Embryonic facial prominence (tissue), 1 donor: ENCODE data around the gene NUCKS1.

Experiments used
- DNase-seq: peaks from one replicate; pipeline ENCODE4 v3.0.0-alpha.2; 2016; ENCODE audit errors: extremely low spot score

The NUCKS1 gene, protein sequence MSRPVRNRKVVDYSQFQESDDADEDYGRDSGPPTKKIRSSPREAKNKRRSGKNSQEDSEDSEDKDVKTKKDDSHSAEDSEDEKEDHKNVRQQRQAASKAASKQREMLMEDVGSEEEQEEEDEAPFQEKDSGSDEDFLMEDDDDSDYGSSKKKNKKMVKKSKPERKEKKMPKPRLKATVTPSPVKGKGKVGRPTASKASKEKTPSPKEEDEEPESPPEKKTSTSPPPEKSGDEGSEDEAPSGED

DNA sequence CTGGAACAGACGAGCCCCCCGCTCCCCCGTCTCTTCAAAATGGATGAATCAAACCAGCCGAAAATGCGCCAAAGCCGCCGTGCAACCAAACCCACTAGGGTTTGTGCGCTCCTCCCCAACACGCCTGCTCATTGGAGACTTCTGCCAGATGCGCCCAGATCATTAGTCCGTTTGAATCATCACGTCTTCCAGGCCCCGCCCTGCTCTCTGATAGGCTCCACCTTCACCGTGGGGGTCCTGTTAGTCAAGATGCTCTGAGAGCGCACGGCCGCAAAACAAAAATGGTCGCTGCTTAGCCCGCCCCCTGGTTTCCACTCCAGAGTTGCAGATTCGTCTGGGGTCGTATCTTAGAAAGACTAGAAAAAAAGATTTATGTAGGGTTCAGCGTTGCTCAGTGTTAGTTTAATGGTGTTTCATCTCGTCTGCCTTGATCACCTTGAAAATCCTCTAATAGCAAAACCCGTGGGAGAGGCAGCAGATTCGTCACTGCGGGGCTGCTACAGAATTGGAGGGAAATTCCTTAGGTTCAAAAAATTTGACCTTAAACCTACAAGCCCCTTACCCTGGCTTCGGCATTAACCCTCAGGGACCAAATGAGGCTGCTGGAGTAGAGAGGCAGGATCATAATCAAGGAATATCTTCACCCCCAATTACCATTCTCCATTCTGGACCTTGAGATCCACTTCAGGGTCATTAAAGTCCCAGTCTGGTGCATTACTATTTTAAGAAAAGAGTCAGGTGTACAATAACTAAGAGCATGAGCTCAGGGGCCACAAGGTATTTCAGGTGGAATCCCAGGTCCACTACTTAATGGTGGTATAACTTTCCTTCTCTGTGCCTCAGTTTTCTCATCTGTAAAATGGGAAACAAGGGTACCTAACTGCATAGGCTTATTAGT is at the start of gene NUCKS1:
NUCKS1 (minus strand) TSS at position 45 of the 898 bp plus-strand sequence. CDS start 209 bp downstream, outside the sequence.
- DNase-seq = peak; percentile 99

DNA sequence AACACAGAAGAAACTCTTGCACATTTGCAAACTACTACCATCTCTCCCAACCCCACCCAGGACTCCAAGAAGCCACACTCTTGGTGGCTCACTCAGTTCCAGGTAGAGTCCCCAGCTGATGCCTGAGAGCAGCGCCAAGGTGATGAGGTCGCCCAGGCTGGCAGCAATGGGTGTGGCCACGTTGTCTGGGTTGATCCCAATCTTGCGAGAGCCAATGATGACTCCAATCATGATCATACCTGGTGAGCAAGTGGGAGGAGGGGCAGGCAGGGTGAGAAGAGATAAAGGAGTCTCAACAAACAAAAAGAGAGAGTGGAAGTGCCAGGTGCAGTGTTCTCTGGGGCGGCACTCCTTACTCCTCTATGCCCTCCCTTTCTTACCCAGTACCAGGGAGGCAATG is 48.6 kb upstream of the NUCKS1 start:
- DNase-seq = no peak

DNA sequence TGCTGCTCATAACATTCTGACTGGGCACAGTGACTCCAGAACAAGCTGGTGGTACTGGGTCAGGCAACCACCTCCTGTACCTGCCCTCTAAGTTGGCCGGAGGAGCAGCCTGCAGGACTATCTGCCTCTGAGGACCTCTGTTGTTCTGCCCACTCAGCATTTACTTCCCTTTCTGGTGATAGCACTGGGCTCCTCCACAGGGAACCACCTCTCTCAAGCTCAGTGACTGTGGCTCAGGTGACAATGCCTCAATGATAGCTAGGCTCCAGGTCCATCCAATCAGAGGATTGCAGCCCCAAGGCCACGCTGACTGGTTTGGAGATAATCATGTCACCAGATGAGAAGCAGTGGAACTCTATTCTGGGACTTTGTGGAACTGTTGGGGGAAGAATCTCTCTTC is 47.2 kb upstream of the NUCKS1 start:
- no peak for DNase-seq

DNA sequence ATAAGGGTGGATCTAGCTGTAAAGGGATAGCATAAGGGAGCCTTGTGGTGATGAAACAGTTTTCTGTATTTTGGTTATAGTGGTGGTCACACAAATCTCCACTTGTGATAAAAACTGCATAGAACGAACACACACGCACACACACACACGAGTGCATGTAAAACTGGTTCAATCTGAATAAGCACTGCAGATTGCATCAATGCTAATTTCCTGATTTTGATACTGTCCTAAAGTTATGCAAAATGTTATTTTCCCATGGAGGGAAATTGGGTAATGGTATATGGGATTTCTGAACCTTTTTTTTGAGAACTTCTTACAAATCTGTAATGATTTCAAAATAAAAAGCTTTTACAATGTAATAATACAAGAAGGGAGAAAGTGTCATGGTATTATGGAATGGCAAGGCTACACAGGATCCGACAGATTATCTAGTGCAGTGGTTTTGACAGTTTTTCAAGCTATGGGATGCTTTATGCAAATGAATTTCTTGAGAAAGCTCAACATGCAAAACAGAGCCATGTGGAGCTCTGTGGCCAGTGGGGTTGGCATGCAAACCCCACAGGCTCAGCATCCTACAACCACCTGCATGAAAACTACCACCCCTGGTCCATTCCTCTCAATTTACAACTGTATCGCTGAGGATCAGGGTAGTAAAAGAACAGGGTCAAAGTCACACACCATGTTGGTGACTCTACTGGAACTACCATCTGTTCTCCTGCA is 44.2 kb upstream of the NUCKS1 start:
- no peak for DNase-seq

DNA sequence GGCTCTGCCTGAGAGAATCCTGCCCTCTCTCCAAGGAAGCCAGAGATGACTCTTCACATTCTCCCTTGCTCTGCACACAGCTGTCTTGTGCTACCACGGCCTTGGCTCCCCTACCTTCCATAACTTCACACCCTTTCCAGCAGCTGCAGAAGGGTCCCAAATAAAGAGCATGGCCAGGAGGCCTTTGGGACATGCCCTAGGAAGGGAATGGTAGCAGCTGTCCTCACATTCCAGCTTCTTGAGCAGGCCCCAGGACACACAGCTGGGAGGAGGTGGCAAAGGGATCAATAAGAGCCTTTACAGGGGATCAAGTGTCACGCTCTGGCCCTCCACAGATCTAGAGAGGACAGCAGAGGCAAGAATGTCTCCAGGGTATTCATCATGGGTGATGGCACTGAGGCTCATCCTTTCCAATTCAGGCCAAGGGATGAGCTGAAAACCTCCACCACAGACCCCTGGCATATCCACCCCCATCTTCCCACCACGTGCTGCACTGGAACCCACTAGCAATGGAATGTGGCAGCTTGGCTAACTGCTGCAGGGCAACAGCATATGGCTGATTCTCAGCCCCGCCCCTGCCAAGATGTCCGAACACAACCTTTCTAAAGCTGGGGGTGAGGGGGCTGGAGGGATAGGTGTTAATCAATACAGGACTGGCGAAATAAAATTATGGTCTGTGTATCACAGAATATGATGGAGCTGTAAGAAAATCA is 43.1 kb upstream of the NUCKS1 start:
- DNase-seq = no peak

DNA sequence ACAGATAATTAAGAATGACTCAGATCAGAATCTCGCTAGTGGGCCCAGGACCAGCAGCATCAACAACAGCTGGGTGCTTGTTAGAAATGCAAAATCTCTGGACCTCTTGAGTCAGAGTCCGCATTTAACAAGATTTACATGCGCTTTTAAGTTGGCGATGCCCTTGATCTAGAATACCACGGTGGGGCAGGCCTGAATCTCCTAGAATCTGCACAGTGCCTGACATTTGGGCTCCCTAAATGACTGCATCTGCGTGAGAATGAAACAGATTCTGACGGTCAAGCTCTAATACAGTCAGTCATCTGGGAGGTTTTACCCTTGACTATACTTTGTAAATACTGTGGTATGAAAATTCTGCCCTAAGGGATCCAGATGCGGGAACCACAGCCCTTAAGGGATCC is 42.5 kb upstream of the NUCKS1 start:
- DNase-seq = no peak

DNA sequence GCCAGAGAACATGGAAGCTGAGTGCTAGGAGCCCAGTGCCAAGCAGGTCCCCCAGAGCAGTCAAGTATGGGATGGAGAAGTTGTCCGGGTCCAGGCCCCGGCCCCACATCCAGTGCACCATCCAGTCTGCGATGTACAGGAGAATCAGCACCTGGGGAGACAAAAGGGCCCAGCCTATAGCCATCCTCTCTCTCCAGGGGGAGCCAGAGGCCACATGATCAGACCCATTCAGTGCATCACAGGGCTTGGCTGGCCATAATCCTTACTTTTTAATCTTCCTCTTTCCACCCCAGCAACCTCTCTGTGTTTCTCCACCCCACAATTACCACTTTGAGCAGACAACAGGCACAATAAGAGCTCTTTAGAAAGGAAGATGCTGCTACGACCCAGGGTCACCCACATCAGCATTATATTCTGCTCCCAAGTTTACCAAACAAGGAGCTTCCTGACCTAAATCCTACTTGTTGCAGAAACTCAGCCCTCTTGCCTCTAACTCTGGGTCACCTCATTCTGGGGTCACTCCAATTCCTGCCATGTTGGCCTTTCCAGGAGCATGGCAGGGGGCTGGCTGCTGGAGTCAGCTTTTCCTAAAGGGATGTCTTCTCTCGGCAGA is 41.7 kb upstream of the NUCKS1 start:
- DNase-seq = no peak

DNA sequence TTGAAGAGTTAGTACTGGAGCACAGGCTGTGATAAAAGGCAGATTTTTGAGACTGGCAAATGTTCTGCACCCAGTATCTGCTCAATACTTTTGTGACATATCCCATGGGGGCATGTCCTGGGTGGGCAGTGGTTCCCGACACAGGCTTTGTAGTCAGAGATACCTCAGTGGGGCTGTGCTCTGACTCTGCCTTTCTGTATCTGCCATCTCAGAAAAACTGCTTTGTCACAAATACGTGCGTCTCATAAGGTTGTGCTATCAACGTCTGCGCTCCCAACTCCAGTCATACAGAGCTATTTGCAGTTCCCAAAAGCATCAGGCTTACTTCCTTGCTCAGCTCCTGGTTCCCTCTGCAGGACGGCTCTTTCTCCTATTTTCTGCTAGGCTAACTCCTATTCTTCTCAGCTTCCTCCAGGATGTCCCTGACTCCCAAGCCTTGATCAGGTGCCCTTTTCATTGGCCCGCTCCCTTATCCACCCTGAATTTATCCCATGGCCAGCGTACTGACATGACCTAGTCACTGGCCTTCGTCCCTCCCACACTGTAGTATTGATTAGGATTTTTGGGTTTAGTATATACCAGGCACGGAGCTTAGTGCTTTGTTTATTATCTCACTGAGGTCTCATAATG is 37.4 kb upstream of the NUCKS1 start:
- DNase-seq = no peak

DNA sequence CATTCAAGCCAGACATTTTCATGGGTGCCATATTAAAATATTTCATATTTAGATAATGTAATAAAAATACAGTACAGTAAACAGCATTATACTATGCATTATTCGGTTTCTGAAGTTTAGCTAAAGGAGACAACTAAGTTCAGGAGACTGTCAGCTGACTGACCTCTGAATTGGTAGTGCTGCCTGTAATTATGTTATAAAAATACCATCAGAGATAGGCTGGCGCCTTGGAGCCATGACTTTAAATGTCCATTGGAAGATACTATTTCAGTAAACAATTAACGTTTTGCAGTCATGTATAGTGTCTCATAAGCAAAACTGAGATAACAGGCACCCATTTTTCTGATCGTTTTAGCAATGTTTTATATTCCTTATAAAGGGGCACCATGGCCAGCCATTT is 36.6 kb upstream of the NUCKS1 start:
- DNase-seq = no peak

DNA sequence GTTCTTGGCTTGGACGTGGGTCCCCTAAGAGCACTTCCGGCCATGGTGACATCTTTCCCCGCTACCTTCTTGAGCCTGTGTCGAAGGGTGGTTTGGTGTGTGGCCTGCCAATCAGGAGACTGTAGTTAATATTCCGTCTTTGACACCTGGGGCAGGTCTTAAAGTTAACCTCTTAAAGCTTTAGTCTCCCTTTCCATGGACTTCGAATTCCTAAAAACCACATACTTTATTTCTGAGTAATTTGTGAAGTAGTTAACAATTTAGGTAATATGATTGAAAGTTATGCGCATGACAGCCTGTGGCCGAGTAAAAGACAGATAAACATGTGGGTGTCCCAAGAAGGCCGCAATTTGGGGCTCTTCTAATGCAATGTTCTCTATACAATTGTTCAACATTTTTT is 35.5 kb upstream of the NUCKS1 start:
- DNase-seq = no peak

DNA sequence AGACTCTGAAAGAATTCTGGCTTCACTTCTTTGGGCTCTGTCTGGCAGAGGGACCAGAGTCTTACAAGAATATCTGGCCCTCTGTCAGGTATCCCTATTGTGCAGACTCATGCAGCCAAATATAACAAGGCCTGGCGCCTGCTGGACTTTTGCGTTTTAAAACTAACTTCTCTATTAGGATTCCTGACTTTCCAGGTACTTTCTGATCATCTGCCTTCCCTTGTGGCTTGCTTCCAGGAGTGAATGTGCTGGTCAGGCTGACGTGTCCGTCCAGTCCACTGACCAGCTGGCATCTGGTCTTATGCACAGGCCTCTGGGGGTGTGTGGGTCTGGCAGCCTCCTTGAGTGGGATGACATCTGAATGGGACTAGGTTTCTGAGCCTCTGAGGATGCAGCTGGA is 33.9 kb upstream of the NUCKS1 start:
- no peak for DNase-seq

DNA sequence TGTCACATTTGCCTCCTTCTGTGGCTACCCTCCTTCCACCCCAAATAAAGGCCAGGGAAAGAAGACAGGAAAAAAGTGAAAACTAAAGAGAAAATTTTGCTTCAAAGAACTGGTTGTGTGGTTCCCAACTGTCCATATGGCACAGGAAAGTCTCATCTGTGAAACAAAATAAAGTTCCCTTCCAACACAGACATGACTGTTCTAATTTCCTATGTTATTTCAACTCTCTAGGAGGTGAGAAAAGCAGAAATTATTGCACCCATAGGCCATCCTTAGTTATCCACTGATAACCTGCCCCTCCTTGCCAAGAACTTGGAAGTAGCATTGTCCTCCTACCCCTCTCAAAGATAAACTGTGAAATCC is 33.4 kb upstream of the NUCKS1 start:
- no peak for DNase-seq

DNA sequence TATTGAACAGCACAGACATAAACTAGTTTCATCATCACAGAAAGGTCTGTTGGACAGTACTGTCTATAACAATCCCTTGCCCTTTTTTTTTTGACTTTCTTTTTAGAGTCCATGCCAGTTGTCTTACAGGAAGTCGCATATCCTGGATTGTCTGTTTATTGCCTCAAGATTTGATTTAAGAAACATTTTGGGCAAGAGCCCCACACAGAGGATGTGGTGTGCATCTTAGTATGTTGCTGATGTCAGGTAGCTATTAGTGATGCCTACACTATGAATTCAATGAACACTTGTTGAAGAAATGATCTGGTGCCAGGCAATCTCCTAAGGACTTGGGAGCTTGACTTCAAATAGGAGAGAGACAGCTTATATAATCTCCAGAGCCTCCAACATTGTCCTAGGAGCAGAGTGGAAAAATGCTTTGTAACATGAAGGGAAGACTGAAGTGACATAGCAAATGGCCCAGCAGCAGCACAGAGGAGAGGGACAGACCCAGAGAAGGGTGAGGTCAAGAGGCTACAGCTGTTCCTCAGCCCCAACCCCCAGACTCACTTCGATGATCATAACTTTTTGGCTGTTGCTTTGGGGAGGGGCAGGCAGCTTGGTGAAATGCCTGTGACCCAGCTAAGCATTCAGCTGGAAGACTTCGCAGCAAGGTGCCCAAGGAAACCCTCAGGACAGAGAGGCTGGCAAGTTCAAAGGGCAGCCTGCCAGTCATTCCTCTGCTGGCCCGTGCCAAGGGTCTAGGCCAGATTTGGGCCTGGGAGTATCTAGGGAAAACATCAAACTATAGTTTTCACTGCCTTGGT is 32.8 kb upstream of the NUCKS1 start:
- DNase-seq = no peak

DNA sequence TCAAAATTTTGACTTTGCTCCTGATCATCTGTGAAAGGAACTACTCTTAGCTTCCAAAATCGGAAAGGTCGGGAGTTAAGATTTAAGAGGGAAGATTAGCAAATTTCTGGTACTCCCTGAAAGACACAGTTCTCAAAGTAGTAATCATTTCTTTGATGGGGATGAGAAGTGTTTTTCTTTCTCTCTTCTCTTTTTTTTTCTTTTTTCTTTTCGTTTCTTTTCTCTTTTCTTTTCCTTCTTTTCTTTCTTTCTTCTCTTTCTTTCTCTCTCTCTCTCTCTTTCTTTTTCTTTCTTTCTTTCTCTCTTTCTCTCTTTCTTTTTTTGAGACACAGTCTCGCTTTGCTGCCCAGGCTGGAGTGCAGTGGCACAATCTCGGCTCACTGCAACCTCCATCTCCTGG is 30.4 kb upstream of the NUCKS1 start:
- DNase-seq = no peak

DNA sequence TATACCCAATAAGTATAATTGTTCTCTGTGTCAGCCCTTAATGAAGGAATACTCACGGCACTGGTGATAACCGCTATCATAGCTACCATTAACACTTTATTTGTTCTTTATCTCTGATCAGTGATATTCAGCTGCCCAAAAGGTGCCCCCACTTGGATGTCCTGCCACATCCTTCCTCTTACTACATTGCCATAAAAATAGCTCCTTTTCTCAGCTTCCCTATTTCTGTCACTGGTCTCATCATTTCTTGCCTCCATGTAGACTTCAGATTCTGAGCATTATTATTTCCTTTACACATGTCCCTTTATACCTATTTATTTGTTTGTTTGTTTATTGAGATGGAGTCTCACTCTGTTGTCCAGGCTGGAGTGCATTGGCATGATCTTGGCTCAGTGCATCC is 28.0 kb upstream of the NUCKS1 start:
- DNase-seq = no peak

DNA sequence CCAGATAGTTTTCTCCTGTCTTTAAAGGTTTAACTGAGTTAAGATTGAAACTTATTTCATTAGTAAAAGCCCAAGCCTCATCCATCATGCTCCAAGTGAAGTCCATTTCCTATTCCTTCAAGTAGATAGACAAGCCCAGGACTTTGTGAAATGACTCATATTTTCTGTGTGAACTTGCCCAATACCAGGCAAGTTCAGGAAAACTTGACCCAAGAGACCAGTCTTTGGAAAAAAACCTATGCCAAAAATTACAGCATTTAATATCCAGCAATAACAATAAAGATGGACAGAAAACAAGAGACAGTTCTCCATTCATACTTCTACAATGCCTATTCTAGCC is 25.7 kb upstream of the NUCKS1 start:
- no peak for DNase-seq

DNA sequence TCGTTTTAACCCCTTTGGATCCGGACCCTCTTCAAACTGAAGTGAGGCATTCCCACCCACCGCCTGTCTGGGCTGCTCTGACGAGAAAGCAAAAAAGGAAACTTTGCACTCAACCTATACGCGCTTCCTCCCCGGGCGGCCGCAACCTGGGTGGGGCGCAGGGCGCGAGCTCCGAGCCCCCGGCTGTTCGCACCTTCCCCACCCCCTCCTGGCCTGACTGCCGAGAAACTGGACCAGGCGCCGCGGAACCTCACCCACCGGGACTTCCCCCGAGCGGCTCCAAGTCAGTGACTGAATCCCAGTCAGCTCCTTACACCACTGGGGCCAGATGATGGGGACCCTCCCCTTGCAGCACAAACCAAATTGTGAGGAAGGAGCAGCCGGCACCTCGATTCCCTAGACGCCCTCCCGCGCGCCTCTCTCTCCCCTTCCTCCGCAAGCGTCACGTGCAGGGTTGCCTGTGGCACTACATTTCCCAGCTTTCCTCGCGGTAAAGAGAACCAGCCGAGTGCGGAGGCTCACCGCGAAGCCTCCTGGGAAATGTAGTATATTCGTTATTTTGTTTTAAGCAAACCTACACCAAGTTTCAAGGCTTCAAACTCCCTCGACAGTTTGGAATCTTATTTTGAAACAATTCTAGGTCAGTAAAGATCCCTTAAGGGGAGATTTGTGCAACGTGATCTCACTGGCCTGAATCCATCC is 25.2 kb upstream of the NUCKS1 start, which contains the start of gene RAB29:
RAB29 (minus strand) TSS at position 468 of the 702 bp plus-strand sequence. CDS start 526 bp downstream, outside the sequence.
- peak; percentile 66 for DNase-seq

DNA sequence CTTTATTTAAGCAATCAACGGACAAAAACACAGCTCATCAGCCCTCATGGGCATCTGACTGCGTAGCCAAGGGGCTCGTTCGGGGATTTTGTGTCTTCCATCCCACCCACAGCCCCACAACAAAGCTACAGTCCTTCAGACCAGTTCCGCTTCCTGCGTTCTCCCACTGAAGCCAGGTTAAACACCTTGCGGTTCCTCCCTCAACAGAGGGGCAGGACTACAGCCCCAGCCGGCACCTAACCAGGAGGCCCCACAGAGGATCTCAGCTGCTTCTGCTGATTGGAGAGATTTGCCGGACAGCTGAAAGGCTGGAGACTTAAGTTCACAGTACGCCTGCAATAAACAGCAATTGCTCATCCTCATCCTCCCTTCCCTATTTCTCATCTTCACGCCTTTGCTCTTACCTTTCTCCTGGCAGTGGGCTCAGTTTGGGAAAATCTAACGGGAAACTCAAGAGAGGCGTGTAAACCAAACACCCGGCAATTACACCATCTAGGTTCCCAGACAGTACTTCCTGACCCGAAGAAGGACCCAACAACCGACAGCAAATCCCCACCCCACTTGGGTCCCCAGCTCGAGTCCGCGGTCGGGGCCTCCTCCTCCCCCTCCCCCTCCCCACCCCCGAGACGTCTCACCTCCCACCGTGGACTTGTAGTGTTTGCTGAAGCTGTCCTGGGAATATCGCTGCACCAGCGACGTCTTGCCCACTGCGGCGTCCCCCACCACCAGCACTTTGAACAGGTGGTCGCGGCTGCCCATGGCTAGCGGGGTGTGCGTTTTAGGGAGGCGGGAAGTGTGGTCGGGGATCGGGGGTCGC is 24.4 kb upstream of the NUCKS1 start:
- DNase-seq = no peak

DNA sequence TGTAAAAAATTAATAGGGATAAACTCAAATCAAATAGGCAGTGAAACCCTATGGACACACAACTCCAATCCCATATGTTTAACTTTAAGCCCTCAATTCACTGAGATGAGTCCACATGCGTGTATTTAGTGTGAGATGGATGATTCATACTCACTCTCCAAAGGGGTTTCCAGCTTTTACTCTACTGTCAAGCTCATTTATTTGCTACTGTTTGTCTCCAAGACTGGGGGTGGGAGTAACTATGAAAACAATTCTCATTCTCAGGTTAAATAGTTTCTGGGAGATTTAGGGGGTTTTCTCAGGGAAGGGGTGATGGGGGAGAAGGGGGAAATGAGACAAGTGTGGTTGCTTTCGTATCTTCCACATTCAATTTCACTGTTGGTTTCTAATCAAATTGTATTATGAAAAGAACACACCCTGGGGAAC is 22.6 kb upstream of the NUCKS1 start:
- no peak for DNase-seq
